GM12878 (cell line): Measurements from ENCODE around the gene CFB. TPM values are rescaled to one million over a fixed set of nuclear protein-coding genes. Genes with fewer than 3 reads are reported as not detected.

Experiments
- ATAC-seq: fragments of 200-7000 bp; cut with Tn5 transposase; 3 replicates; pipeline ENCODE4 v1.9.1; 2020; ENCODE audit warnings: mild to moderate bottlenecking, moderate library complexity
- BruUV-seq: library from RNA; stranded (reverse); fragments of 400-500 nt; replicated peaks from 2 replicates; lab custom pipeline; 2021; lab: Mats Ljungman, UMichigan
- CTCF ChIA-PET: fragments of 300-600 bp; sonication (Branson Sonifier 250); formaldehyde crosslinking; extraction: SDS; loops from one replicate; lab custom pipeline; 2021; ENCODE audit warnings: inconsistent platforms; lab: Yijun Ruan, JAX
- POLR2A ChIA-PET: fragments of 350-600 bp; formaldehyde crosslinking; extraction: SDS; loops from one replicate; lab custom pipeline; 2021; ENCODE audit warnings: inconsistent platforms; lab: Charles Lee
- RAD21 ChIA-PET: fragments of 300-600 bp; sonication (Branson Sonifier 250); formaldehyde crosslinking; loops from one replicate; lab custom pipeline; 2023; ENCODE audit warnings: antibody characterized with exemption; ENCODE audit not compliant: unreplicated experiment; lab: Charles Lee
- SMC1A ChIA-PET: fragments of 300-600 bp; sonication (Branson Sonifier 250); formaldehyde crosslinking; loops from one replicate; lab custom pipeline; 2023; ENCODE audit not compliant: unreplicated experiment, uncharacterized antibody; lab: Charles Lee
- DNase-seq: peaks from one replicate; pipeline ENCODE4 v3.0.0-alpha.2; 2011; ENCODE audit warnings: low read depth, low spot score
- FAIRE-seq: peaks from 3 replicates; lab custom pipeline; 2011; peaks lifted over from hg19 to GRCh38; lab: Jason Lieb, UNC
- H2AFZ ChIP-seq: 2 replicates; pipeline ENCODE4 v1.6.0; 2011; ENCODE audit warnings: low read depth, low read length, control low read depth; ENCODE audit not compliant: control insufficient read depth
- H3K27ac ChIP-seq: 2 replicates; pipeline ENCODE4 v1.5.1; 2011; ENCODE audit warnings: control low read depth; ENCODE audit not compliant: control insufficient read depth, insufficient read depth
- H3K27me3 ChIP-seq, 2 experiments: replicated peaks in 1 of 2; 2 replicates each; pipeline versions ENCODE4 v1.6.0 to v1.6.1; 2011; ENCODE audit warnings: low read length in 1 of 2; ENCODE audit not compliant: control insufficient read depth in 2 of 2, insufficient read depth in 2 of 2
- H3K36me3 ChIP-seq, 2 experiments: 2 replicates each; pipeline ENCODE4 v1.5.1; 2011; ENCODE audit warnings: low read length in 1 of 2; ENCODE audit not compliant: control insufficient read depth in 2 of 2, insufficient read depth in 2 of 2
- H3K4me1 ChIP-seq: 2 replicates; pipeline ENCODE4 v1.6.1; 2011; ENCODE audit warnings: mild to moderate bottlenecking, low read length, moderate library complexity, mixed read lengths; ENCODE audit not compliant: control insufficient read depth, insufficient read depth
- H3K4me2 ChIP-seq: 2 replicates; pipeline ENCODE4 v1.6.0; 2011; ENCODE audit warnings: control low read depth; ENCODE audit not compliant: control insufficient read depth, insufficient read depth
- H3K4me3 ChIP-seq: fragments of 200-600 bp; sonication (generic); 2 replicates; pipeline ENCODE4 v1.5.1; 2016
- H3K79me2 ChIP-seq: 2 replicates; pipeline ENCODE4 v1.6.0; 2011; ENCODE audit warnings: low read length; ENCODE audit not compliant: control insufficient read depth, insufficient read depth
- H3K9ac ChIP-seq: 2 replicates; pipeline ENCODE4 v1.8.0; 2011; ENCODE audit warnings: low read length, control low read depth, mixed read lengths; ENCODE audit not compliant: control insufficient read depth, insufficient read depth
- H3K9me3 ChIP-seq: replicated peaks from 3 replicates; pipeline ENCODE4 v1.5.1; 2011; ENCODE audit warnings: mild to moderate bottlenecking, low read length; ENCODE audit not compliant: control insufficient read depth, insufficient read depth
- H4K20me1 ChIP-seq: 2 replicates; pipeline ENCODE4 v1.6.0; 2011; ENCODE audit not compliant: control insufficient read depth, insufficient read depth
- EGR1 ChIP-seq, 2 experiments: IDR thresholded peaks; 1 replicate in 1 of 2; 2 replicates in 1 of 2; pipeline ENCODE4 v1.6.1; 2011 to 2012; ENCODE audit warnings: low read depth in 2 of 2, low read length in 2 of 2, borderline replicate concordance in 1 of 2, mild to moderate bottlenecking in 1 of 2, moderate library complexity in 1 of 2
- HDGF ChIP-seq: fragments of 450-650 bp; IDR thresholded peaks from 2 replicates; pipeline ENCODE4 v1.6.1; 2016; ENCODE audit warnings: antibody characterized with exemption
- JUND ChIP-seq: IDR thresholded peaks from 2 replicates; pipeline ENCODE4 v1.6.1; 2012; ENCODE audit warnings: low read depth, mild to moderate bottlenecking, low read length, improper control_type of control experiment, moderate library complexity
- NBN ChIP-seq: fragments of 450-650 bp; IDR thresholded peaks from 2 replicates; pipeline ENCODE4 v1.6.1; 2016
- RAD51 ChIP-seq: fragments of 450-650 bp; IDR thresholded peaks from 2 replicates; pipeline ENCODE4 v1.6.1; 2016; ENCODE audit warnings: moderate library complexity, mild to moderate bottlenecking, inconsistent platforms
- SIX5 ChIP-seq: IDR thresholded peaks from 2 replicates; pipeline ENCODE4 v1.6.1; 2011; ENCODE audit warnings: mild to moderate bottlenecking, low read depth, low read length, moderate library complexity; ENCODE audit not compliant: severe bottlenecking
- ZBTB40 ChIP-seq: fragments of 450-650 bp; IDR thresholded peaks from 2 replicates; pipeline ENCODE4 v1.6.1; 2016; ENCODE audit warnings: mild to moderate bottlenecking, moderate library complexity, borderline replicate concordance
- ZNF24 ChIP-seq: fragments of 450-650 bp; IDR thresholded peaks from 2 replicates; pipeline ENCODE4 v1.6.1; 2017; ENCODE audit warnings: antibody characterized with exemption, mild to moderate bottlenecking
- WGBS: methylation state at CpG from one replicate; pipeline ENCODE4 v1.1.6; 2016; ENCODE audit warnings: low lambda C conversion rate; ENCODE audit not compliant: insufficient replicate concordance, insufficient coverage; ENCODE audit errors: missing lambda C conversion rate; 5-methylcytosine and 5-hydroxymethylcytosine counted together
- in situ Hi-C: fragments of 300-500 bp; cut with MboI; formaldehyde crosslinking; loops from 9 replicates; pipeline ENCODE4 v1.14.3; 2018; ENCODE audit warnings: mixed read lengths
- intact Hi-C: fragments of 100-400 bp; cut with micrococcal nuclease; formaldehyde crosslinking; loops from one replicate; pipeline ENCODE4 v1.14.2; 2022; ENCODE audit not compliant: unreplicated experiment
- polyA plus RNA-seq, 11 experiments: library from polyadenylated mRNA; depleted of rRNA in 4 of 11; unstranded in 6 of 11; stranded (reverse) in 5 of 11; fragments of >200 nt; fragmentation: Nextera tagmentation in 4 of 11; fragmentation: Illumina TruSeq in 1 of 11; extraction: Ambion mirVana in 4 of 11; extraction: Trizol in 1 of 11; gene quantifications; 1 replicate in 1 of 11; 2 replicates in 10 of 11; pipeline versions ENCODE4 v1.2.1 to v1.2.3, GENCODE V29; 2011 to 2016; ENCODE audit warnings: inconsistent platforms in 2 of 11, missing spikeins in 2 of 11, low read depth in 1 of 11
- total RNA-seq, 4 experiments: library from RNA; depleted of rRNA in 3 of 4; stranded (reverse); fragments of >200 nt in 3 of 4; fragmentation: Illumina TruSeq in 1 of 4; extraction: Trizol in 1 of 4; gene quantifications; 2 replicates each; pipeline versions ENCODE4 v1.2.1 to v1.2.3, GENCODE V29; 2013 to 2021
- TF ChIP-seq, protein P1 (sequence below): IDR thresholded peaks from 2 replicates; pipeline ENCODE4 v1.6.1; 2012; ENCODE audit warnings: improper control_type of control experiment, low read depth, low read length; ENCODE audit not compliant: insufficient replicate concordance

CFB gene
- total and polyA plus RNA-seq, 10 of the 15 experiments (the other 5 are each of a cell fraction or from before 2014, with no cell fraction given), result 0.09 to 1.7 (median 0.44) TPM; not detected in 7

DNA sequence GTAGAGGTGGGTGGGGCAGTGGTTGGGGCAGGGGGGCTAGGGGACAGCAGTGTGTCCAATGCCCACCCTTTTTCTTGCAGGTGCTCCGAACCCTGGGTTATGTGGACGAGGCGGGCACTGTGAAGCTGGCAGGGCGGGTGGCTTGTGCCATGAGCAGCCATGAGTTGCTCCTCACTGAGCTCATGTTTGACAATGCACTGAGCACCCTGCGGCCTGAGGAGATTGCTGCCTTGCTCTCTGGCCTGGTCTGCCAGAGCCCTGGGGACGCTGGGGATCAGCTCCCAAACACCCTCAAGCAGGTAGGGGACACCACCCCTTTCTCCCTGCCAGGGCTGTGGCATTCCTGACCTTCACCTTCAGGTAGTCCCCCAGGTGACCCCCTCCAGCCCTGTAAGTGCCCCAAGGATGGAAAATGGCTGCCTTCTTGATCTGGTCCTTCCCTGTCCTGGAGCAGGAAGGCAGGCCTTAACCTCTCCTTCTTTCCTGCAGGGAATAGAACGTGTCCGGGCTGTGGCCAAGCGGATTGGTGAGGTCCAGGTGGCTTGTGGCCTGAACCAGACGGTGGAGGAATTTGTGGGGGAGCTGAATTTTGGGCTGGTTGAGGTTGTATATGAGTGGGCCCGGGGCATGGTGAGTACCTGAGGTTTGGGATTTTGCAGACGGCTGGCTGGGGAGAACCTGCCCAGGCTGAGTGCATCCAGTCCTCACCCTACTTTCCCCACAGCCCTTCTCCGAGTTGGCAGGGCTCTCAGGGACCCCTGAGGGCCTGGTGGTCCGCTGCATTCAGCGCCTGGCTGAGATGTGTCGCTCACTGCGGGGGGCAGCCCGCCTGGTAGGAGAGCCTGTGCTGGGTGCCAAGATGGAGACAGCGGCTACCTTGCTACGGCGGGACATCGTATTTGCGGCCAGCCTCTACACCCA is 23.2 kb downstream of the CFB start:
- H3K9ac ChIP-seq, result no peak overlapping the region
- DNase-seq, result no peak
- ATAC-seq, result no peak
- peaks cover 11 to 16% of the 10 kb centered on the region in 2 experiments; a peak in 3 of 4 replicates for H3K36me3 ChIP-seq
- no peak overlapping the region for H3K4me3 ChIP-seq
- RAD21 ChIA-PET, result no interaction called here
- no peaks in the 10 kb centered on the region for H4K20me1 ChIP-seq
- BruUV-seq, result no TSS peak
- no peak overlapping the region for H3K4me2 ChIP-seq
- H3K27ac ChIP-seq, result no peak overlapping the region
- 88% methylated on average over 23 of the region's 23 CpGs for WGBS
- intact Hi-C loops, result no loop called here
- no peak for FAIRE-seq
- H3K4me1 ChIP-seq, result peaks cover 13% of the 10 kb centered on the region
- H3K9me3 ChIP-seq, result no peaks in the 10 kb centered on the region
- CTCF ChIA-PET, result interaction anchor here (0.9 to 1.1 kb wide), 2 partner anchors 11 to 17 kb away, joined by 3 read pairs; no protein-coding TSS in a partner anchor
- SMC1A ChIA-PET, result interaction anchor here (1.4 kb wide), 1 partner anchor 10 kb away, joined by 5 read pairs; the partner anchor contains the start of genes NELFE and SKIC2
- in situ Hi-C loops, result no loop called here
- POLR2A ChIA-PET, result no interaction called here
- no peaks in the 10 kb centered on the region for H3K27me3 ChIP-seq
- peaks cover 22% of the 10 kb centered on the region for H3K79me2 ChIP-seq
- no peak overlapping the region for H2AFZ ChIP-seq
- TF ChIP-seq SIX5 (no peak), HDGF (no peak), NBN (no peak), RAD51 (no peak), ZBTB40 (no peak), ZNF24 (no peak), JUND (no peak), EGR1 (IDR thresholded peaks at IDR 0.05; ENCODE audit: borderline replicate concordance in 1 of 2, low read depth in 2 of 2, low read length in 2 of 2) (no peak)
- TF ChIP-seq, protein P1, sequence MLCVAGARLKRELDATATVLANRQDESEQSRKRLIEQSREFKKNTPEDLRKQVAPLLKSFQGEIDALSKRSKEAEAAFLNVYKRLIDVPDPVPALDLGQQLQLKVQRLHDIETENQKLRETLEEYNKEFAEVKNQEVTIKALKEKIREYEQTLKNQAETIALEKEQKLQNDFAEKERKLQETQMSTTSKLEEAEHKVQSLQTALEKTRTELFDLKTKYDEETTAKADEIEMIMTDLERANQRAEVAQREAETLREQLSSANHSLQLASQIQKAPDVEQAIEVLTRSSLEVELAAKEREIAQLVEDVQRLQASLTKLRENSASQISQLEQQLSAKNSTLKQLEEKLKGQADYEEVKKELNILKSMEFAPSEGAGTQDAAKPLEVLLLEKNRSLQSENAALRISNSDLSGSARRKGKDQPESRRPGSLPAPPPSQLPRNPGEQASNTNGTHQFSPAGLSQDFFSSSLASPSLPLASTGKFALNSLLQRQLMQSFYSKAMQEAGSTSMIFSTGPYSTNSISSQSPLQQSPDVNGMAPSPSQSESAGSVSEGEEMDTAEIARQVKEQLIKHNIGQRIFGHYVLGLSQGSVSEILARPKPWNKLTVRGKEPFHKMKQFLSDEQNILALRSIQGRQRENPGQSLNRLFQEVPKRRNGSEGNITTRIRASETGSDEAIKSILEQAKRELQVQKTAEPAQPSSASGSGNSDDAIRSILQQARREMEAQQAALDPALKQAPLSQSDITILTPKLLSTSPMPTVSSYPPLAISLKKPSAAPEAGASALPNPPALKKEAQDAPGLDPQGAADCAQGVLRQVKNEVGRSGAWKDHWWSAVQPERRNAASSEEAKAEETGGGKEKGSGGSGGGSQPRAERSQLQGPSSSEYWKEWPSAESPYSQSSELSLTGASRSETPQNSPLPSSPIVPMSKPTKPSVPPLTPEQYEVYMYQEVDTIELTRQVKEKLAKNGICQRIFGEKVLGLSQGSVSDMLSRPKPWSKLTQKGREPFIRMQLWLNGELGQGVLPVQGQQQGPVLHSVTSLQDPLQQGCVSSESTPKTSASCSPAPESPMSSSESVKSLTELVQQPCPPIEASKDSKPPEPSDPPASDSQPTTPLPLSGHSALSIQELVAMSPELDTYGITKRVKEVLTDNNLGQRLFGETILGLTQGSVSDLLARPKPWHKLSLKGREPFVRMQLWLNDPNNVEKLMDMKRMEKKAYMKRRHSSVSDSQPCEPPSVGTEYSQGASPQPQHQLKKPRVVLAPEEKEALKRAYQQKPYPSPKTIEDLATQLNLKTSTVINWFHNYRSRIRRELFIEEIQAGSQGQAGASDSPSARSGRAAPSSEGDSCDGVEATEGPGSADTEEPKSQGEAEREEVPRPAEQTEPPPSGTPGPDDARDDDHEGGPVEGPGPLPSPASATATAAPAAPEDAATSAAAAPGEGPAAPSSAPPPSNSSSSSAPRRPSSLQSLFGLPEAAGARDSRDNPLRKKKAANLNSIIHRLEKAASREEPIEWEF, result no peak
